Activated T-cell treated with anti-CD3 and anti-CD28 coated beads, Interleukin-2, amount 50 U/mL, for 24 hours (primary cell): ENCODE data around the gene DOC2B.
"Not testable (repeated sequence)": the region's sequence is repeated elsewhere in the genome, so short reads cannot be mapped to it uniquely, and the experiment has no call there.

Source experiments
- DNase-seq: peaks from one replicate; pipeline ENCODE4 v3.0.0-alpha.2; 2020
- H3K27ac Mint-ChIP-seq: 2 replicates; pipeline ENCODE4 v1.8.0; 2020; ENCODE audit warnings: mild to moderate bottlenecking, mixed read lengths
- H3K27me3 Mint-ChIP-seq: 2 replicates; pipeline ENCODE4 v1.8.0; 2020; ENCODE audit warnings: mixed read lengths
- H3K36me3 Mint-ChIP-seq: 2 replicates; pipeline ENCODE4 v1.8.0; 2020; ENCODE audit warnings: low read depth, mixed read lengths
- H3K4me1 Mint-ChIP-seq: 2 replicates; pipeline ENCODE4 v1.8.0; 2020; ENCODE audit warnings: low read depth, mixed read lengths
- H3K4me3 Mint-ChIP-seq: 2 replicates; pipeline ENCODE4 v1.8.0; 2020; ENCODE audit warnings: mild to moderate bottlenecking, moderate library complexity, mixed read lengths
- H3K9me3 Mint-ChIP-seq: 2 replicates; pipeline ENCODE4 v1.8.0; 2020; ENCODE audit warnings: mixed read lengths

Gene DOC2B

DNA sequence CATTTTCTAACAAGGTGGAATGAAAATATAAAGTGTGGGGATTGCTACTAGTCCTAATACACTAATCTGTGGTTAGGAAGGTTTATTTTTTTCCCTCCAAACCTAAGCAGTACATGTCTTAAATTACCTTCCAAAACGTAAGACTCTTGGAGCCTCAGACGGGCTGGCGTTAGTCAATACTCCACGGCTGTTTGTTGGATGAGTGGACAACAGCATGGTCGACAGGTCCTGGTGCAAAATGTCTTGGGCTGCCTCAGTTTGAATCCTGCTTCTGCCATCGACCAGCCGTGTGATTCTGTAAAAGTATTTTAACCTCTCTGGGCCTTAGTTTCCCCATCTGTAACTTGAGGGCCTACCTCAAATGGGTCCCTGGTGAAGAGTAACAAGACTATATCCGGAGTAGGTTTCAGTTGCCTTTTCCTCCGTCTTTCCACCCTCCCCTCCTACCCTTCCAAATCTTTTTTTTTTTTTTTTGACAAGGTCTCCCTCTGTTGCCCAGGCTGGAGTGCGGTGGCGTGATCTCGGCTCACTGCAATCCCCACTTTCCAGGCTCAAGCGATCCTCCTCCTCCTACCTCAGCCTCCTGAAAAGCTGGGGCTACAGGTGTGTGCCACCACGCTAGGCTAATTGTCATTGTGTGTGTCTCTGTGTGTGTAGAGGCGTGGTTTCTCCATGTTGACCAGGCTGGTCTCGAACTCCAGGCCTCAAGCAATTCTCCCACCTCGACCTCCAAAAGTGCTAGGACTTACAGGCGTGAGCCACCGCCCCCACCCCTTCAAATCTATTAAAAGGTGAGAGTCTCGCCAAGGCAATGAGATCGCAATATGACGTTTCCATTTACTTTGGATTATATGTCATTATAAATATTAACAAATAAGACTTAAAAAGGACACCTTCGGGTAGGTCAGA lies 38.3 kb downstream of the DOC2B start:
- DNase-seq = peak; percentile 5
- no peaks in the 10 kb centered on the region for H3K36me3 Mint-ChIP-seq
- no peak overlapping the region for H3K4me3 Mint-ChIP-seq
- H3K27ac Mint-ChIP-seq = no peak overlapping the region
- no peaks in the 10 kb centered on the region for H3K9me3 Mint-ChIP-seq
- peaks cover 2% of the 10 kb centered on the region for H3K4me1 Mint-ChIP-seq
- H3K27me3 Mint-ChIP-seq = peaks cover 11% of the 10 kb centered on the region

DNA sequence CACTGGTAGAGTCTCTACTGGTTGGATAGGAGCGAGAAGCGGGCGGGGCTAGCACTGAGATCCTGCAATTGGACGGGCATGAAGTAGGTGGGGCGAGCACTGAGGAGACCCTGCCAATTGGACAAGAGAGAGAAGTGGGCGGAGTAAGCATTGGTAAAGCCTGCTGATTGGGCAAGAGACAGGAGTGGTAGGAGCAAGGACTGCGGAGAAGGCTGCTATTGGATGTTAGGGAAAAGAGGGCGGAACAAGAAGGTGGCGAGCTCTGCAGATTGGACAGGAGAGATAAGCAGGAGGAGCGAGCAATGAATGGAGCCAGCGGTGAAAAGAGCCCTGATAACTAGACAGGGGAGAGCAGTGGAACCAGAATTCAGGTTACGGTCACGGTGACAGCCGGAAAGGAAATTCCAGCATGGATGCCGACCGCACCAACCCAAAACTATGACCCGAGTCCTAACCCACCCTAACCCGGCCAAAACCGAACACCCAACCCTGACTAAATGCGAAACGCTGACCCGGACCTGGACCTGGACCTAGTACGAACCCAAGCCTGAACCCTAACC lies 39.3 kb downstream of the DOC2B start:
- Mint-ChIP-seq H3K27me3 (peaks cover 11% of the 10 kb centered on the region), H3K36me3 (no peaks in the 10 kb centered on the region), H3K9me3 (no peaks in the 10 kb centered on the region), H3K4me3 (no peak overlapping the region), H3K27ac (no peak overlapping the region), H3K4me1 (peaks cover 2% of the 10 kb centered on the region)
- DNase-seq = peak; percentile 46

- not testable (repeated sequence) for H3K36me3 Mint-ChIP-seq, H3K4me1 Mint-ChIP-seq, H3K27ac Mint-ChIP-seq, H3K4me3 Mint-ChIP-seq, H3K9me3 Mint-ChIP-seq
- peaks cover 11% of the 10 kb centered on the region for H3K27me3 Mint-ChIP-seq
- DNase-seq = peak; percentile 22
Observed at GRCh38 chr17:139401-140205, 41.8 kb downstream of the DOC2B start.

GRCh38 chr17:137166-137807 lies 44.2 kb downstream of the DOC2B start, which contains the start of gene SCGB1C2:
Gene SCGB1C2 (plus strand): TSS chr17:137569. CDS start chr17:137591, 22 bp downstream.
- not testable (repeated sequence) for H3K4me1 Mint-ChIP-seq, H3K27ac Mint-ChIP-seq, H3K4me3 Mint-ChIP-seq, H3K9me3 Mint-ChIP-seq, H3K27me3 Mint-ChIP-seq, H3K36me3 Mint-ChIP-seq, DNase-seq

DNA sequence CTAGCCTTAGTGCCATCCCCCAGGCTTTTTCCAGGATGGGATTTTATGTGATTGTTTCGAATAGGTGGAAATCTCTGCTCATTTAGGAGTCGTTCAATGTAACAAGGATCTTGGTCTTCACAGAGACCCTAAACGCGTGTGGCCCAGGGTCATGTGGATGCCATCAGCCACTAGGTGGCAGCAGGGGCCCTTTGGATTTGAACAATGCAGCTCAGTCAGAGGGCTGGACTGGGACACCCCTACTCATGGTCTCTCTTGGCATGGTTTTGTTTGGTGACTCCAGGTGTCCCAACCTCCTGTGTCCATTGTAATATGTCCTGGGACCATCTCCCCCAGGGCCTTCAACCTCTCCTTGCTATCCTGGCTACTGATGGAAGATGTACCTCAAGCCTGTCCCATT lies 44.9 kb downstream of the DOC2B start:
- peak; percentile 78 for DNase-seq
- H3K27me3 Mint-ChIP-seq, H3K4me3 Mint-ChIP-seq, H3K9me3 Mint-ChIP-seq, H3K36me3 Mint-ChIP-seq, H3K27ac Mint-ChIP-seq, H3K4me1 Mint-ChIP-seq: not testable (repeated sequence)

DNA sequence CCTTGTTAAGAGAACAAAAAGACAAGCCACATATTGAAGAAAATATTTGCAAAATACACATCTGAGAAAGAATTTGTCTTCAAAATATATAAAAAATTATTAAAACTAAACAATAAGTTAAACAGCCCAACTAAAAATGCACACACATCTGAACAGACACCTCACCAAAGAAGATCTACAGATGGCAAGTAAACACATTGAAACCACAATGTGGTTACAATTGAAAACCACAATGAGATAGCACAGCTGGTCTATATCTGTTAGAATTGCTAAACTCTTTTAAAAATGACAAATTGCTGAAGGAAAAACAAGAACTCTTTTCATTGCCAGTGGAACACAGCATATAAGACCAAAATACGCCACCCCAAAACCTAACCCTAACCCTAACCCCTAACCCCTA lies 45.6 kb downstream of the DOC2B start:
- not testable (repeated sequence) for H3K27me3 Mint-ChIP-seq, H3K9me3 Mint-ChIP-seq, H3K27ac Mint-ChIP-seq, H3K36me3 Mint-ChIP-seq, H3K4me3 Mint-ChIP-seq, H3K4me1 Mint-ChIP-seq, DNase-seq

DNA sequence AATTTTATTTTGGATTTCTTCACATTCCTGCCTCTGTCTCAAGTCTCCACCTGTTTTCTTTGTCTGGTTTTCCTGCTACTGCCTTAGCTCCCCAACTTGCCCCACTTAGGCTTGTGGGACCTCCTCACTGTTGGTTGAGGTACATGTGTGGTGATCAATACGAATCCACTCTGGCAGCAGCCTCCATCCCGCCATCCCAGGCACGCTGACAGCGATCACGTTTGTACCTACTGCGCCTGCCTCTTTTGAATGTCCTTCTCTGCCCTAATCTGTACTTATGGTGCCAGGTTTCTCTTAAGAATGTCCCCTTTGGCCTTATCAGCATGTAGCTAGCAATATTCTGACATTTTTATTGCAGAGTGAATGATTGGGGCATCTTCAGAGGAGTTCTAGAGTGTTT lies 46.4 kb downstream of the DOC2B start:
- not testable (repeated sequence) for H3K4me1 Mint-ChIP-seq, H3K9me3 Mint-ChIP-seq, H3K27me3 Mint-ChIP-seq, H3K4me3 Mint-ChIP-seq, DNase-seq, H3K27ac Mint-ChIP-seq, H3K36me3 Mint-ChIP-seq

DNA sequence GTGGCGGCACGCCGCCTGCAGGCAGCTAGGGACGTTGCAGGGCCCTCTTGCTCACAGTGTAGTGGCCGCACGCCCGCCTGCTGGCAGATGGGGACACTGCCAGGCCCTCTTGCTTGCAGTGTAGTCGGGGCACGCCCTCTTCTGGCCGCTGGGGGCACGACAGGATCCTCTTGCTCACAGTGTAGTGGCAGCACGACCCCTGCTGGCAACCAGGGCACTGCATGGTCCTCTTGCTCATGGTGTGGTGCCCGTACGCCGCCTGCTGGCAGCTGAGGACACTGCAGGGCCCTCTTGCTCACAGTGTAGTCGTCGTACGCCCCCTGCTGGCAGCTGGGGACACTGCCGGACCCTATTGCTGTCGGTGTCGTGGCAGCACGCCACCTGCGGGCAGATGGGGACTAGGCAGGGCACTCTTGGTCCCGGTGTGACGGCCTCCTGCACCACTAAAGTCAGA lies 47.1 kb downstream of the DOC2B start:
- H3K36me3 Mint-ChIP-seq, H3K4me3 Mint-ChIP-seq, H3K27ac Mint-ChIP-seq, H3K27me3 Mint-ChIP-seq, H3K4me1 Mint-ChIP-seq, H3K9me3 Mint-ChIP-seq: not testable (repeated sequence)
- DNase-seq = peak; percentile 64

DNA sequence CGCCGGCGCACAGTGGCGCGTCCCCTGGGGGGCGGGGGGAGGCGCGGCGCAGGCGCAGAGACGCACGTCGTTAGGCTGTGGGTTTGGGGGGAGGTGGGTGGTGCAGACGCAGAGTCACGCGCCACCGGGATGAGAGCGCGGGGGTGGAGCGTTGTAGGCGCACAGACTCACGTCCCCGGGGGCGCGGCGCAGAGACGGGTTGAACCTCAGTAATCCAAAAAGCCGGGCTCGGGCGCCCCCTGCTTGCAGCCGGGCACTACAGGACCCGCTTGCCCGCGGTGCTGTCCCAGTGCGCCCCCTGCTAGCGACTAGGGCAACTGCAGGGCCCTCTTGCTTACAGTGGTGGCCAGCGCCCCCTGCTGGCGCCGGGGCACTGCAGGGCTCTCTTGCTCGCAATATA lies 47.5 kb downstream of the DOC2B start:
- H3K27ac Mint-ChIP-seq, DNase-seq, H3K27me3 Mint-ChIP-seq, H3K4me3 Mint-ChIP-seq, H3K9me3 Mint-ChIP-seq, H3K4me1 Mint-ChIP-seq, H3K36me3 Mint-ChIP-seq: not testable (repeated sequence)

GRCh38 chr17:118339-118917 lies 63.0 kb downstream of the DOC2B start:
- DNase-seq = not testable (repeated sequence)

DNA sequence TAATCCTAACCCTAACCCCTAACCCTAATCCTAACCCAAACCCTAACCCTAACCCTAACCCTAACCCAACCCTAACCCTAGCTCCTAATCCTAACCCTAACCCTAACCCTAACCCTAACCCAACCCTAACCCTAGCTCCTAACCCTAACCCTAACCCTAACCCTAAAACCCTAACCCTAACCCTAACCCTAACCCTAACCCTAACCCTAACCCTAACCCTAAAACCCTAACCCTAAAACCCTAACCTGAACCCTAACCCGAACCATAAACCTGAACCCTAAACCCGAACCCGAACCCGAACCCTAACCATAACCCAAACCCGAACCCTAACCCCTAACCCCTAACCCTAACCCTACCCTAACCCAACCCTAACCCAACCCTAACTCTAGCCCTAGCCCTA lies 68.3 kb downstream of the DOC2B start:
- not testable (repeated sequence) for H3K27ac Mint-ChIP-seq, H3K4me3 Mint-ChIP-seq, DNase-seq, H3K27me3 Mint-ChIP-seq, H3K9me3 Mint-ChIP-seq, H3K4me1 Mint-ChIP-seq, H3K36me3 Mint-ChIP-seq

More at GRCh38 chr17:118339-118917, 63.0 kb downstream of the DOC2B start:
- H3K27ac Mint-ChIP-seq, H3K4me3 Mint-ChIP-seq, H3K9me3 Mint-ChIP-seq, H3K36me3 Mint-ChIP-seq, H3K4me1 Mint-ChIP-seq, H3K27me3 Mint-ChIP-seq: not testable (repeated sequence)
